ENCODE measurements around the gene ERVK3-1.

DNA sequence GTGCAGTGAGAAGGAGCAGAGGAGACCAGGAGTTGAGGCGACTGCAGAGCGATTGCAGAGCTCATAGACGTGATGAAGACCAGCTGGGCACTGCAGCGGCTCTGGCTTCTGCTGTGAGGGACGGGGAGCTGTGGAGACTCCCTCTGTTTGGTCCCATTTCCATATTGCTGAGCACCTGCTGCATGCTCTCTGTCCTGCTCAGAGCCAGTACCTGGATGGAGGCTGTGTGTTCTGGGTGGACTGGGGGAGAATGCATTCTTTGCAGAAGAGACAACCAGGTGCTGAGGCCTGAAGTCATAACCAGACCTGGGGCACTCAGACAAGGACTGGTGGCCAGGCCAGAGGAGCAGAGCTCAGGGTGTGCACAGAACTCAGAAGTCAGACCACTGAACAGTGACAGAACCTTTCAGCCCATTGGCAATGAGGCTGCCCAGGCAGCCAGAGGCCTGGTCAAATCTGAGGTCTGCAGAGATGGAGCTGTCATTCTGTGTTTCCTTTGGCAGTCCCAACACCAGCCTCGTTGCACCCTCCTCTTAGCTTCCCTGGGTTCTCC, 49.4 kb downstream of the ERVK3-1 start:
- TF ChIP-seq, protein P1, sequence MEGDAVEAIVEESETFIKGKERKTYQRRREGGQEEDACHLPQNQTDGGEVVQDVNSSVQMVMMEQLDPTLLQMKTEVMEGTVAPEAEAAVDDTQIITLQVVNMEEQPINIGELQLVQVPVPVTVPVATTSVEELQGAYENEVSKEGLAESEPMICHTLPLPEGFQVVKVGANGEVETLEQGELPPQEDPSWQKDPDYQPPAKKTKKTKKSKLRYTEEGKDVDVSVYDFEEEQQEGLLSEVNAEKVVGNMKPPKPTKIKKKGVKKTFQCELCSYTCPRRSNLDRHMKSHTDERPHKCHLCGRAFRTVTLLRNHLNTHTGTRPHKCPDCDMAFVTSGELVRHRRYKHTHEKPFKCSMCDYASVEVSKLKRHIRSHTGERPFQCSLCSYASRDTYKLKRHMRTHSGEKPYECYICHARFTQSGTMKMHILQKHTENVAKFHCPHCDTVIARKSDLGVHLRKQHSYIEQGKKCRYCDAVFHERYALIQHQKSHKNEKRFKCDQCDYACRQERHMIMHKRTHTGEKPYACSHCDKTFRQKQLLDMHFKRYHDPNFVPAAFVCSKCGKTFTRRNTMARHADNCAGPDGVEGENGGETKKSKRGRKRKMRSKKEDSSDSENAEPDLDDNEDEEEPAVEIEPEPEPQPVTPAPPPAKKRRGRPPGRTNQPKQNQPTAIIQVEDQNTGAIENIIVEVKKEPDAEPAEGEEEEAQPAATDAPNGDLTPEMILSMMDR (IDR thresholded peaks at IDR 0.05): no peak
- no peak for TF ChIP-seq POLR2A (IDR thresholded peaks at IDR 0.05)
